K562 (cell line): ENCODE results near the gene PSMA5. TPM values are rescaled to one million over a fixed set of nuclear protein-coding genes. Genes with fewer than 3 reads are reported as not detected.
A peak's percentile ranks its signal among the peaks of the same experiment; 100 is the strongest.

Source experiments
- BRF1 ChIP-seq: IDR thresholded peaks from 3 replicates; pipeline ENCODE4 v1.6.1; 2011; ENCODE audit warnings: borderline replicate concordance, mild to moderate bottlenecking; ENCODE audit not compliant: insufficient read length; ENCODE audit errors: extremely low read depth
- CBFA2T2 ChIP-seq: fragments of 450-650 bp; conservative IDR thresholded peaks from 2 replicates; pipeline ENCODE4 v1.6.1; 2017; ENCODE audit warnings: mild to moderate bottlenecking
- CC2D1A ChIP-seq: fragments of 450-650 bp; IDR thresholded peaks from 2 replicates; pipeline ENCODE4 v1.6.1; 2017; ENCODE audit warnings: mild to moderate bottlenecking
- CREB3 ChIP-seq: fragments of 450-650 bp; conservative IDR thresholded peaks from 2 replicates; pipeline ENCODE4 v1.6.1; 2016; ENCODE audit warnings: missing genetic modification characterization, low read depth, mild to moderate bottlenecking, missing compliant biosample characterization, moderate library complexity
- HDAC6 ChIP-seq: IDR thresholded peaks from 2 replicates; pipeline ENCODE4 v1.6.1; 2012; ENCODE audit warnings: low read depth, mild to moderate bottlenecking, control low read depth, inconsistent platforms, low read length, moderate library complexity
- HDAC8 ChIP-seq: fragments of 450-650 bp; IDR thresholded peaks from 2 replicates; pipeline ENCODE4 v1.6.1; 2016; ENCODE audit warnings: mild to moderate bottlenecking, missing genetic modification characterization, moderate library complexity, missing compliant biosample characterization
- HEY1 ChIP-seq: fragments of 250-450 bp; sonication (Bioruptor Pico); IDR thresholded peaks from 2 replicates; pipeline ENCODE4 v1.5.0; 2020; ENCODE audit warnings: mild to moderate bottlenecking, moderate library complexity, borderline replicate concordance
- IRF1 ChIP-seq: sonication (generic); formaldehyde crosslinking; IDR thresholded peaks from 2 replicates; pipeline ENCODE4 v1.8.0; 2022; ENCODE audit warnings: missing genetic modification reagents, mild to moderate bottlenecking, borderline replicate concordance
- KDM1A ChIP-seq, 2 experiments: fragments of 450-650 bp; IDR thresholded peaks; 2 replicates each; pipeline ENCODE4 v1.6.1; 2016; ENCODE audit warnings: mild to moderate bottlenecking in 2 of 2
- KDM4B ChIP-seq, 2 experiments: fragments of 450-650 bp in 1 of 2; sonication (generic) in 1 of 2; IDR thresholded peaks; 2 replicates each; pipeline ENCODE4 v1.6.1; 2016 to 2017; ENCODE audit warnings: borderline replicate concordance in 2 of 2, antibody characterized with exemption in 1 of 2, low read depth in 1 of 2, mild to moderate bottlenecking in 1 of 2
- LCOR ChIP-seq: sonication (generic); formaldehyde crosslinking; IDR thresholded peaks from 2 replicates; pipeline ENCODE4 v1.8.0; 2022; ENCODE audit warnings: mild to moderate bottlenecking, missing genetic modification reagents
- NCOA1 ChIP-seq: fragments of 450-650 bp; IDR thresholded peaks from 2 replicates; pipeline ENCODE4 v1.6.1; 2016; ENCODE audit warnings: low read depth
- NR2F6 ChIP-seq: fragments of 450-650 bp; formaldehyde crosslinking; IDR thresholded peaks from 2 replicates; pipeline ENCODE4 v1.4.0; 2020; ENCODE audit warnings: mild to moderate bottlenecking
- PHB2 ChIP-seq: fragments of 450-650 bp; IDR thresholded peaks from 2 replicates; pipeline ENCODE4 v1.6.1; 2017; ENCODE audit warnings: low read depth
- PPARD ChIP-seq: fragments of 250-450 bp; sonication (Bioruptor Pico); IDR thresholded peaks from 2 replicates; pipeline ENCODE4 v1.8.0; 2022; ENCODE audit warnings: inconsistent platforms, mild to moderate bottlenecking, moderate library complexity
- RNF2 ChIP-seq: sonication (generic); IDR thresholded peaks from 2 replicates; pipeline ENCODE4 v1.6.1; 2016
- SMAD2 ChIP-seq: fragments of 150-350 bp; IDR thresholded peaks from 2 replicates; pipeline ENCODE4 v1.6.1; 2014; ENCODE audit warnings: low read depth, mild to moderate bottlenecking, low read length
- STAT6 ChIP-seq: sonication (generic); formaldehyde crosslinking; IDR thresholded peaks from 2 replicates; pipeline ENCODE4 v1.8.1; 2023; ENCODE audit warnings: mild to moderate bottlenecking, missing genetic modification reagents
- TEAD4 ChIP-seq, 2 experiments: sonication (generic) in 1 of 2; formaldehyde crosslinking in 1 of 2; IDR thresholded peaks; 2 replicates each; pipeline versions ENCODE4 v1.6.1 to v1.8.0; 2012 to 2022; ENCODE audit warnings: borderline replicate concordance in 1 of 2, inconsistent platforms in 1 of 2, low read length in 1 of 2, mild to moderate bottlenecking in 1 of 2, missing genetic modification reagents in 1 of 2
- TRIM24 ChIP-seq, 2 experiments: fragments of 450-650 bp; IDR thresholded peaks; 2 replicates each; pipeline ENCODE4 v1.6.1; 2016
- ZC3H11A ChIP-seq: IDR thresholded peaks from 2 replicates; pipeline ENCODE4 v1.6.1; 2012; ENCODE audit warnings: low read depth, low read length, improper control_type of control experiment
- ZNF184 ChIP-seq: sonication (generic); formaldehyde crosslinking; IDR thresholded peaks from 2 replicates; pipeline ENCODE4 v1.5.0; 2020; ENCODE audit warnings: missing genetic modification reagents
- polyA plus RNA-seq, 8 experiments: library from polyadenylated mRNA; depleted of rRNA in 4 of 8; stranded (reverse) in 5 of 8; unstranded in 3 of 8; fragments of >200 nt; fragmentation: Nextera tagmentation in 2 of 8; fragmentation: Illumina TruSeq in 1 of 8; extraction: Ambion mirVana in 2 of 8; extraction: Trizol in 1 of 8; gene quantifications; 2 replicates each; pipeline versions ENCODE4 v1.2.1 to v1.2.3, GENCODE V29; 2011 to 2014; ENCODE audit warnings: inconsistent platforms in 1 of 8, missing spikeins in 1 of 8
- total RNA-seq, 7 experiments: library from RNA; depleted of rRNA in 6 of 7; stranded (reverse); fragments of >200 nt in 6 of 7; fragmentation: Illumina TruSeq in 2 of 7; extraction: Trizol in 2 of 7; gene quantifications; 2 replicates each; pipeline versions ENCODE4 v1.2.1 to v1.2.3, GENCODE V29; 2011 to 2021; ENCODE audit warnings: low replicate concordance in 1 of 7
- TF ChIP-seq, protein P1 (sequence below): fragments of 250-450 bp; sonication (Bioruptor Pico); IDR thresholded peaks from 2 replicates; pipeline ENCODE4 v1.9.0; 2021; ENCODE audit warnings: mild to moderate bottlenecking

PSMA5 gene
- total and polyA plus RNA-seq, 9 of the 15 experiments (the other 6 are each of a cell fraction or from before 2014, with no cell fraction given) = 82.6 to 542 (median 287) TPM

DNA sequence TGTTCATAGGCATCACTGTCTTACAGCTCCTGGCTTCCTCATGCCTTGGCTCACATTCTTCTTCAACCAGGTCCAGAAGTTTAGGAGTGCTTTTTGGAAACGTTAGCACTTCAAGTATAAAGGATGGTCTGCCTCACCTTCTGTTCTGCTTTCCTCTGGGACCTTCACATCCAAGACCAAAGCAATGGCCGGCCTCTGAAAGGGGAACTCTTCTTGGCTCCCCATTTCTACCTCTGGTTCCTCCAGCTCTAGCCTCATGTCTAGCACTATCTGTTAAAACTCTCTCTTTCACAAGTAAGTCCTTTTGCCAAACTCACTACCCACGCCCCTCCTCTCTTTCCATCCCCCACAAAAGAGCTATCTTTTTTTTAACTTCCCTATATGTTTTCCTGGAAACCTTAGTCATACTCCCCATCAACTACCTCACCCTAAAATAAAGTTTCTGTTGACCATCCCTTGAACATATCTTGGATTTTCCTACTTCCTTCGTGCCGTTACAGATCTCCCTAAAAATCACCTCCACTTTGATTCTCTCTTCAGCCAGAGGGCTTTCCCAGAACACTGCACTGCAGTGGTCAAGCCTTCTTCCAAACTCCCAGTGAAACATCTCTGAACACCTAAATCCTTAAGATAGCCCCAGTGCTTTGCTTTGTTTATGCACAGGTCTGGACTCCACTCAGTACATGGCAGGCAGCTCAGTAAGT, 36.5 kb downstream of the PSMA5 start (continued):
- TF ChIP-seq BRF1 = no peak
- TF ChIP-seq RNF2 = peak; percentile 52; the same call in 1 of the 2 replicates
- no peak for TF ChIP-seq ZNF184
- TF ChIP-seq PHB2 = no peak
- peak; percentile 78 for TF ChIP-seq CC2D1A
- TF ChIP-seq NR2F6 = no peak
- no peak for TF ChIP-seq SMAD2
- peak; percentile 96 for TF ChIP-seq LCOR (CRISPR knock-in tag)
- TF ChIP-seq CBFA2T2 = no peak
- TF ChIP-seq NCOA1 = peak; percentile 85
- TF ChIP-seq HEY1 (CRISPR knock-in tag) = no peak
- peak; percentile 60 to 90; a peak in 3 of 4 replicates for TF ChIP-seq TRIM24 (IDR thresholded peaks at IDR 0.05)
- no peak for TF ChIP-seq IRF1 (CRISPR knock-in tag)
- TF ChIP-seq KDM4B (IDR thresholded peaks at IDR 0.05; ENCODE audit: borderline replicate concordance in 2 of 2, low read depth in 1 of 2) = no peak
- TF ChIP-seq HDAC8 = no peak
- no peak for TF ChIP-seq CREB3 (tag)
- TF ChIP-seq HDAC6 = no peak
- TF ChIP-seq TEAD4 (IDR thresholded peaks at IDR 0.05; ENCODE audit: low read length) = peak; percentile 27; the same call in 1 of the 2 replicates
- TF ChIP-seq TEAD4 (CRISPR knock-in tag; IDR thresholded peaks at IDR 0.05; ENCODE audit: borderline replicate concordance) = no peak
- TF ChIP-seq KDM1A (IDR thresholded peaks at IDR 0.05) = peak in 1 of 2 experiments; percentile 75; a peak in 2 of 4 replicates
- TF ChIP-seq, protein P1, sequence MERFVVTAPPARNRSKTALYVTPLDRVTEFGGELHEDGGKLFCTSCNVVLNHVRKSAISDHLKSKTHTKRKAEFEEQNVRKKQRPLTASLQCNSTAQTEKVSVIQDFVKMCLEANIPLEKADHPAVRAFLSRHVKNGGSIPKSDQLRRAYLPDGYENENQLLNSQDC (CRISPR knock-in tag) = no peak
- no peak for TF ChIP-seq STAT6 (CRISPR knock-in tag)
- TF ChIP-seq ZC3H11A = no peak
- no peak for TF ChIP-seq PPARD (CRISPR knock-in tag)
